Forelimb muscle (tissue), 1 donor: ENCODE data around the gene ASTN1. TPM values are rescaled to one million over a fixed set of nuclear protein-coding genes. Genes with fewer than 3 reads are reported as not detected.
A peak's percentile ranks its signal among the peaks of the same experiment; 100 is the strongest.

Experiments used
- DNase-seq: peaks from one replicate; pipeline ENCODE4 v3.0.0-alpha.2; 2013; ENCODE audit warnings: low read depth
- polyA plus RNA-seq: library from polyadenylated mRNA; unstranded; fragments of 120-200 nt; gene quantifications from one replicate; pipeline ENCODE4 v1.2.1, GENCODE V29; 2013; ENCODE audit not compliant: insufficient read length

ASTN1 gene
- polyA plus RNA-seq, 1 donor: 6.4 TPM

GRCh38 chr1:177043597-177043996 lies 120.9 kb downstream of the ASTN1 start:
- no peak for DNase-seq

- DNase-seq: no peak
These were observed 128.9 kb downstream of the ASTN1 start for GRCh38 chr1:177035586-177035985.

- DNase-seq: no peak
These were observed 130.9 kb downstream of the ASTN1 start for GRCh38 chr1:177033628-177034027.

- no peak for DNase-seq
These were observed 132.1 kb downstream of the ASTN1 start for GRCh38 chr1:177032434-177032833.

GRCh38 chr1:177024623-177025022 lies 139.9 kb downstream of the ASTN1 start:
- DNase-seq: no peak

GRCh38 chr1:177023726-177024125 lies 140.8 kb downstream of the ASTN1 start:
- no peak for DNase-seq

GRCh38 chr1:177023249-177023648 lies 141.3 kb downstream of the ASTN1 start:
- no peak for DNase-seq

GRCh38 chr1:177021687-177022086 lies 142.8 kb downstream of the ASTN1 start:
- DNase-seq: no peak

GRCh38 chr1:177020851-177021589 lies 143.5 kb downstream of the ASTN1 start:
- peak; percentile 86 for DNase-seq

GRCh38 chr1:177017287-177017852 lies 147.1 kb downstream of the ASTN1 start:
- DNase-seq: no peak

- no peak for DNase-seq
These were observed 150.2 kb downstream of the ASTN1 start for GRCh38 chr1:177014325-177014724.

GRCh38 chr1:177012342-177012925 lies 152.1 kb downstream of the ASTN1 start:
- DNase-seq: no peak

GRCh38 chr1:177011508-177011907 lies 153.0 kb downstream of the ASTN1 start:
- DNase-seq: no peak

GRCh38 chr1:177010211-177010825 lies 154.2 kb downstream of the ASTN1 start:
- no peak for DNase-seq

GRCh38 chr1:177008653-177009052 lies 155.9 kb downstream of the ASTN1 start:
- no peak for DNase-seq

- no peak for DNase-seq
These were observed 156.9 kb downstream of the ASTN1 start for GRCh38 chr1:177007437-177008161.

GRCh38 chr1:177002891-177003290 lies 161.6 kb downstream of the ASTN1 start:
- DNase-seq: no peak

- no peak for DNase-seq
These were observed 163.0 kb downstream of the ASTN1 start for GRCh38 chr1:177001556-177001955.

- no peak for DNase-seq
These were observed 166.2 kb downstream of the ASTN1 start for GRCh38 chr1:176998183-176998795.

- no peak for DNase-seq
These were observed 167.9 kb downstream of the ASTN1 start for GRCh38 chr1:176996456-176997090.

- DNase-seq: no peak
These were observed 169.4 kb downstream of the ASTN1 start for GRCh38 chr1:176994931-176995596.
